Measurements from ENCODE around the gene TUBB4A.

The TUBB4A gene

GRCh38 chr19:6465663-6466062 is 36.4 kb downstream of the TUBB4A start:
- DNase-seq: no peak

GRCh38 chr19:6465006-6465405 is 37.1 kb downstream of the TUBB4A start:
- no peak for DNase-seq

- peak; percentile 82 for DNase-seq
Observed at GRCh38 chr19:6464070-6464873, 37.8 kb downstream of the TUBB4A start, which contains the start of gene CRB3. TSS of gene CRB3 (plus strand) at chr19:6464271. CDS start at chr19:6464702, 431 bp downstream.

- DNase-seq: peak; percentile 95
Observed at GRCh38 chr19:6460099-6460884, 41.8 kb downstream of the TUBB4A start.

DNA sequence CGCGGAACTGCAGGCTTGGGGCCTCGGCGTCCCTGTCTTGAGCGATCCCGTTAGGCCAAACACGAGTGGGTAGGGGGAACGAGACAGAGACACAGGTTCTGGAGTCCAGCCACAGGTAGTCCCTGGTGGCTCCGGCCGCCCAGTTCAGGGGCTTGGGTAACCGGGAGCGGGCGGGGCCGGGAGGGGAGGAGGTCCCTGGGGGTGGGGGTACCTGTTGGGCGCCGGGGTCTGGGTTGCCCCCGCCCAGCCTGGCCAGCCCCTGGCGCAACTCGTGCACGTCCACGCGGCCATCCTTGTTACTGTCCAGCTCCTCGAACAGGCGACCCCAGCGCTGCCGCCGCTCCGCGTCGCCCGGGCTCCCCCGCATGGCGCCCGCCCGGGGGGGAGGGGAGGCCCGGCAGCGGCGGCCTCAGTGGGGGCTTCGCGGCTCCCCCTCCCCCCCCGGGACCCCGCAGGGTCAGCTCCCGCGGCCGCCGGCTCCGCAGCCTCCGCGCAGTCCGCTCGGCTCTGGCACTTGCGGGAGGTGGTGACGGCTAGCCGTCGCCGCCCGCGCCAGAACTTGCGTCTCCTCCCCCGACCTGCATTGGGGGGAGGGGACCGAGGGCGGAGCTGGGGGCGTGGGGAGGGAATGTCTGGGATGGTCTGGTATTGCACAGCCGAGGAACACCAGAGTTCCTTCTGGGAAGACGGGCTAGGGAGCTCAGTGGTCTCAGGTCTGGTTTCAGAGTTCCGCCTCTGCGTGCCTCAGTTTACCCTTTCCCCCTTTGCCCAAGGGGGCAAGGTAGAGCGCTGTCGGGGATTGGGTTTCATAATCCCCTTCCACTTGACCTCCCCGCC is 42.6 kb downstream of the TUBB4A start, which contains the start of gene SLC25A23:
TSS of gene SLC25A23 (minus strand) at position 531 of the 837 bp plus-strand sequence. CDS start at position 367, 164 bp downstream.
- peak; percentile 6 for DNase-seq

DNA sequence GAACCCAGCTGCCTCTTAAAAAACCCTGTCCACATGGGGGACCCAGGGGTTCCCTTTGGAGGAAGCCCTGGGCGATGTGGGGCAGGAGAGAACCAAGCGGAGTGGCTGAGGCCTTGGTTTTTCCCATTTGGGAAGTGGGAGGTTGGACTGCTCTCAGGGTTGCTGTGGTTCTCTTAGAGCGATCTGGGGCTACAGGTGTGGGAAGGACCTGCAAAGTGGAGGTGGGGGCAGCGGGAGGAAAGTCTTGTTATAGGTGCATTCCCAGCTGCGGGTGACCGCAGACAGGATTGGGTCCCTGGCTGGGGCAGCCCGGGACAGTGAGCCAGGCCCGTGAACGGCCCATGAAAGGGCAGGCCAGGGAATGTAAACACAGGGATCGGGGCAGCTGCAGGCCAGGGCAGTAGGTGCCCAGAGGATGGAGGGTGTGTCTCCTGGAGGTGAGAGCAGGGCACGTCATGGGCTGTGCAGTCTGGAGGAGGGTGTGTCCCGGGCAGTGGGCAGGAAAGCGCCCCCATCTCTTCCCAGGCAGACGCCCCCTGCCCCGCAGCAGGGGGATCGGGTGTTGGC is 43.3 kb downstream of the TUBB4A start:
- DNase-seq: no peak

DNA sequence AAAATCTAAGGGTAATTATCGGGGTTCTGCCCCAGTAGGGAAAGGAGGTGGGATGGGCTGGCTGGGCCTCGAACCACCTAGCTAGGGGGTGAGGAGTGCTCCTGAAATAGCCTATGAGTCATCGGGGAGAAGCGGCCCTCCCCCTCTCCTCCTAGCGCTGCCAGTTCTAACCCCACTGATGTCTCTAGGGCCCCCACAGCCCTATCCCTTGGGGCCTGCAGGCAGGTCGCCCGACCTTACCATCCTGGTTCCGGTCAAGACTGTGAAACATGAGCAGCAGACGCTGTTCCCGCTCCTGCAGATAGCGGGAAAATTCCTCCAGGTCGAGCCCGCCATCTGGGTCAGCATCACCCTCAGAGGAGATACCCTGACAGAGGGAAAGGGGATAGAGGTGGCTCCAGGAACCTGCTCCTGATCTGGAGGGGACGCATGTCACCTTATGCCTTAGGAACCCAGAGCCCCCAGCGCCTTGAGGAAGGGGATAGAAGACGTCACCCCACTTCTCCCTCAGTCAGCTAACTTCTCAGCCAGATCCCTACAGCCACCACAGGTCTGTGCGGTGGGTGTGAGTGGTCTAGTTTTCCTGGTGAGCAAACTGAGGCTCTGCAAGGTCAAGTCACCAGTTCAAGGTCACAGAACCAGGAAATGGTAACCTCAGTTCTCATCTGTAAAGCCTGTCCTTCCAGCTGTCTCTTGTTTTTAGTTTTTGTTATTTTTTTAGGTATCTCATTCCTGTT is 44.0 kb downstream of the TUBB4A start:
- no peak for DNase-seq

- DNase-seq: no peak
Observed at GRCh38 chr19:6455924-6456323, 46.2 kb downstream of the TUBB4A start.

GRCh38 chr19:6453951-6454565 is 48.1 kb downstream of the TUBB4A start:
- DNase-seq: no peak

DNA sequence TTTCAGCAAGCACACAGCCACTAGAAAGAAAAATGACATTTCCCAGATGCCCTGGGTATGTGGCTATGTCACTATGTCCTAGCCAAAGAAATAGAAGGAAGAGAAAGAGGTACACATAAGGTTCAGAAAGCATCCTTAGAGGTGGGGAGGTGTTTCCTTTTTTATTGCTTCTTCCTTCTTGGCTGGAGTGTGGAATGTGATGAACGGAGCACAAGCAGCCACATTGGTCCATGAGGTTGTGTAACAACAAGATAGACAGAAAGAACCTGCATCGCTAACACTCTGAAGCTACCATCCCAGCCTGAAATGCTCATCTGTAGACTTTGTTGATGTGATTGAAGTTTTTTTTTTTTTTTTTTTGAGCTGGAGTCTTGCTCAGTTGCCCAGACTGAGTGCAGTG is 49.2 kb downstream of the TUBB4A start:
- DNase-seq: no peak

GRCh38 chr19:6452223-6452614 is 49.9 kb downstream of the TUBB4A start:
- DNase-seq: no peak

DNA sequence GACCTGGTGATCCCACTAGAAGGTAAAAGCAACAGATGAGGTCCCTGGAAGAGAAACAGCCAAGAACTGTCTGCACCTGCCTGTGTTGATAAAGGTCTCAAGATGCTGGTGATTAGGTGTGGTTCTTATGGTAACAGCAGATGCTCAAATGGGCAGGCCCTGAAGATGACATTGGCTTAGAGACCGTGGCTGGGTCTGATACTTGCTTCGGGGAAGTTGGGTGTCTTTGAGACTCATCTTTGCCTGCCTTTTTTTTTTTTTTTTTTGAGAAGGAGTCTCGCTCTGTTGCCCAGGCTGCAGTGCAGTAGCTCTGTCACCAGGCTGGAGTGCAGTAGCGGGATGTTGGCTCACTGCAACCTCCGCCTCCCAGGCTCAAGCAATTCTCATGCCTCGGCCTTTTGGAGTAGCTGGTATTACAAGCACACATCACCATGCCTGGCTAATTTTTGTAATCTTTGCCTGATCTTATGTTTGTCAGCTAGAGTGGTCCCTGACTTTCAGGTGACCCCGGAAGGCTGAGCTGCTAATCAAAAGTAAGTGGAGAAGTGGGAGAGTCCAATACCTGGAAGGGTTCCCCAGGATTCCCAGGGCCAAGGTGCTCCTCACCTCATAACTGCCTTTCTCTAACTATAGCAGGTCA is 50.4 kb downstream of the TUBB4A start:
- DNase-seq: no peak

DNA sequence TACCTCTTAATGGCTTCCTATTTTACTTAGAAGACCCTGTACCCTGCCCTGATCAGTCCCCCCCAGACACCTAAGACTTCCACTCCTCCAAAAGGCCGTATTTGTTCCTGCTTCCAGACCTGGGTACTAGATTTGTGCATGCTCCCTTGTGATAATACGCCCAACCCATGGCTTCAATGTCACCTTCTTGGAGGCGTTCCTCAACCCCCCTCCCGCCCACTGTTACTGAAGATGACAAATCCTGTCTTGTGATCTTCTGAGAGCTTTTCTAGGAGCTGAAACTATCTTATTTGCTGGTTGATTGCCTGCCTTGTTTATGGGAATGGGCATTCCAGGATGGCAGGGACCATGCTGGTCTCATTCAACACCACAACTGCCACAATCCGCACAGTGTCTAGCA is 51.9 kb downstream of the TUBB4A start:
- DNase-seq: no peak

GRCh38 chr19:6448045-6448444 is 54.1 kb downstream of the TUBB4A start:
- DNase-seq: no peak

GRCh38 chr19:6446452-6446851 is 55.7 kb downstream of the TUBB4A start:
- DNase-seq: no peak

All from DMS153 (cell line).